GM12875 (cell line): ENCODE measurements around the gene UBE2E1.

Source experiments
- H3K4me3 ChIP-seq: one replicate; pipeline ENCODE4 v1.5.1; 2011; ENCODE audit warnings: low read depth, low read length, control low read depth
- TF ChIP-seq, protein P1 (sequence below): IDR thresholded peaks from 2 replicates; pipeline ENCODE4 v1.5.1; 2011; ENCODE audit warnings: low read depth, mild to moderate bottlenecking, control low read depth, inconsistent platforms, low read length, moderate library complexity, borderline replicate concordance; ENCODE audit not compliant: insufficient read depth

Gene UBE2E1

DNA sequence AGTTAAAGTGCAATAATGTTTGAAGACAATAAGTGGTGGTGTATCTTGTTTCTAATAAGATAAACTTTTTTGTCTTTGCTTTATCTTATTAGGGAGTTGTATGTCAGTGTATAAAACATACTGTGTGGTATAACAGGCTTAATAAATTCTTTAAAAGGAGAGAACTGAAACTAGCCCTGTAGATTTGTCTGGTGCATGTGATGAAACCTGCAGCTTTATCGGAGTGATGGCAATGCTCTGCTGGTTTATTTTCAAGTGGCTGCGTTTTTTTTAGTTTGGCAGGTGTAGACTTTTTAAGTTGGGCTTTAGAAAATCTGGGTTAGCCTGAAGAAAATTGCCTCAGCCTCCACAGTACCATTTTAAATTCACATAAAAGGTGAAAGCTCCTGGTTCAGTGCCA lies 113.9 kb downstream of the UBE2E1 start:
- TF ChIP-seq, protein P1, sequence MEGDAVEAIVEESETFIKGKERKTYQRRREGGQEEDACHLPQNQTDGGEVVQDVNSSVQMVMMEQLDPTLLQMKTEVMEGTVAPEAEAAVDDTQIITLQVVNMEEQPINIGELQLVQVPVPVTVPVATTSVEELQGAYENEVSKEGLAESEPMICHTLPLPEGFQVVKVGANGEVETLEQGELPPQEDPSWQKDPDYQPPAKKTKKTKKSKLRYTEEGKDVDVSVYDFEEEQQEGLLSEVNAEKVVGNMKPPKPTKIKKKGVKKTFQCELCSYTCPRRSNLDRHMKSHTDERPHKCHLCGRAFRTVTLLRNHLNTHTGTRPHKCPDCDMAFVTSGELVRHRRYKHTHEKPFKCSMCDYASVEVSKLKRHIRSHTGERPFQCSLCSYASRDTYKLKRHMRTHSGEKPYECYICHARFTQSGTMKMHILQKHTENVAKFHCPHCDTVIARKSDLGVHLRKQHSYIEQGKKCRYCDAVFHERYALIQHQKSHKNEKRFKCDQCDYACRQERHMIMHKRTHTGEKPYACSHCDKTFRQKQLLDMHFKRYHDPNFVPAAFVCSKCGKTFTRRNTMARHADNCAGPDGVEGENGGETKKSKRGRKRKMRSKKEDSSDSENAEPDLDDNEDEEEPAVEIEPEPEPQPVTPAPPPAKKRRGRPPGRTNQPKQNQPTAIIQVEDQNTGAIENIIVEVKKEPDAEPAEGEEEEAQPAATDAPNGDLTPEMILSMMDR, result no peak
- H3K4me3 ChIP-seq, result no peak overlapping the region

DNA sequence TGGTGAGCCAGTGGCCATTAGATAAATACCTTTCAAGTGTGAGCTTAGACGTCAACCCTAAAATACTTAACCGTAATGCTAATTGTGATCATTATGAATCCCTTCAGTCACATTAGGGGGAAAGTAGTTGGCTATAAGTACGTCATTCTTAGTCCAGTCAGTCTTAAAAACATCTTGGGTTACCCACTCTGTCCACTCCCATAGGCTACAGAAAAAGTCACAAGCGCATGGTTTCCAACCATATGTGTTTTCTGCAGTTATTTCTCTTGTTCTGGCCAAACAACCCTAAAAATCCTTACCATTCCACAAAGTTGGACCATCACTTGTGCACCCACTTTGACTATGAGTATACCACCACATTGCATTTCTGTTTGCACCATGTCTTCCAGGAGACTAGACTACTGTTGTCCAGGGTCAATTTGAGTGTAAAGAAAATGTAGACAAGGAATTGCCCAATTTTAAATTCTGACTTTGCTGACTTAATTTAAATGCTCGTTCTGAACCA lies 114.4 kb downstream of the UBE2E1 start:
- TF ChIP-seq, protein P1, result no peak
- no peak overlapping the region for H3K4me3 ChIP-seq

DNA sequence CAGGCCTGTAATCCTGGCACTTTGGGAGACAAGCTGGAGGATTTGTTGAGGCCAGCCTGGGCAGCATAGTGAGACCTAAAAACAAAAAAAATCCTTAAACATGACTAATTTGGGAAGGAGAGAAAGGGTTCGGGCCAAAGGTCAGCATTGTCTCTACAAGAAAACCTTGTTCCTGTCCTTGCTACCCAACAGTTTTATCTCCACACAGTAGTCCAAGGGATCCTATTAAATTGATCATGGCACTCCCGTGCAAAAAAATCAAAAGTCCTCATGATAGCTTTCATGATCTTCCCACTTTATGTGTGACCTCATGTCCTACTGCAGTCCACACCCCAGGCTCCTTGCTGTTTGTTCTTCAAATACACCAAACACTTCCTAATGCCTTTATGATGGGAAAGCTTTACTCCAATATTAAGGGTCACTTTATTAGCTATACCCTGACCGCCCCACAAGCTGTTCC lies 115.3 kb downstream of the UBE2E1 start:
- H3K4me3 ChIP-seq, result no peak overlapping the region
- TF ChIP-seq, protein P1, result no peak

DNA sequence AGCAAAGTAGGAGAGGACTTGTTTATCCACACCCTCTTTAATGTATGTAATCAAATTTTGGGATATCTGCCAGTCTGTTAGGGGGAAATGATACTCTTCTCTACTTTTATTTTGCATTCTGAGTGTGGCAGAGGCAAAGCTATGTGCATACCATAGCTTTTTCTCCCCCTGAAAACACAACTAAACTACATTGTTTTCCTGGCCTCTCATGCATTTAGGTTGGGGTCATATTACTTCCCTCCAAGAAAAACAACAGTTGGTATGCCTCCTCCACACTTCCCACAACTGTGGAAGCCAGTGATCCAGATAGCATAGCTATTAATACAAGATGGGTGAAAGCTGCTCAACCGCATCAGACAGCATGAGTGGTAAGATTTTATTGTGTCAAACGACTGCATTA lies 118.0 kb downstream of the UBE2E1 start:
- no peak overlapping the region for H3K4me3 ChIP-seq
- TF ChIP-seq, protein P1, result no peak

DNA sequence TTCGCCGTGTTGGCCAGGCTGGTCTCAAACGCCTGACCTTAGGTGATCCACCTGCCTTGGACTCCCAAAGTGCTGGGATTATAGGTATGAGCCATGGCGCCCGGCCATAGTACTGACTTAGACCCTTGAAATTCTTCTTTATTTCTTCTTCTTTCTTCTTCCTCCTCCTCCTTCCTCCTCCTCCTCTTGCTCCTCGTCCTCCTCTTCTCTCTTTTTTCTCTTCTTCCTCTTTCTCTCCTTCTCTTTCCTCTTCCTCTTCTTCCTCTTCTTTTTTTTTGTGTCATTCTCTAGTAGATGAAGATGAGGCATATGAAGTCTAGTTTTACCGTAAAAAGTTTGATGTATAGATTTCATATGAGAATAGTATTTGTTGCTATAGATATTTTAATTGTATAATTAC lies 120.5 kb downstream of the UBE2E1 start:
- TF ChIP-seq, protein P1, result no peak
- H3K4me3 ChIP-seq, result no peak overlapping the region

DNA sequence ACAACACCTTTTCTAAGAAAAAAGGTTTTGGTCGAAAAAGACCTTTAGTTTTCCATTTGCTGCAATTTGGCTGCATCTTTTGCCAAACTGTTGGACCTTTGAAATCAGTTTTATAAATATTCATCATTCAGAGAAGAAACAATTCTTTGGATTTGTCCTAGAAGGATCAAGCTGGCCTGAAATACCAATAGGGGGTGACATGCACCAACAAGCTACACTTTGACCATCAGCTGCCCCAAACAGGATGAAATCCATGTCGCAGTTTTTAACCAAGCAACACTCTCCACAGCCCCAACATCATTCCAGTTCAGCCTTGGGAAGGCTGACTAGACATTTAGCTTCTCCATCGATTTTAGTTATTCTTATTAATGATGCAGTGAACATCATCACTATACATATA lies 121.0 kb downstream of the UBE2E1 start:
- no peak overlapping the region for H3K4me3 ChIP-seq
- TF ChIP-seq, protein P1, result no peak

- TF ChIP-seq, protein P1, result no peak
- no peak overlapping the region for H3K4me3 ChIP-seq
These were observed 122.8 kb downstream of the UBE2E1 start for GRCh38 chr3:23928524-23928923.
